ENCODE measurements around the gene SMIM35.

DNA sequence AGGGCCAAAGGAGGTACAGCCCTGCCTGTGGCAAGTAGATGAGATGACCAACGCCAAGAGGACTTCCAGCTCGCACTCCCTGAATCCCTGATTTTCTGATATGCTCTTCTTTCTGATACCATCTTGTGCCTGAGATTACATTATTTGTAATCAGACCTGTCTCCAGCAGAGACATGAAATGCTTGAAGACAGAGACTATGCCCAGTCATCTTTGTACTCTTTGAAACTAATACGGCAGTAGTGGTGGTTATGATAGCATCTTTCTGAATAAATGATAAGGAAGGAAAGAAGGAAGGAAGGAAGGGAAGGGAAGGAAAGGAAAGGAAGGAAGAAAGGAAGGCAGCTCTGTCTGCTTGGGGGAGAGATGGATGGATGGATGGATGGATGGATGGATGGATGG, 72.7 kb downstream of the SMIM35 start:
- TF ChIP-seq POLR2A (IDR thresholded peaks at IDR 0.05; ENCODE audit: low read length) = no peak
- TF ChIP-seq GATA1 (IDR thresholded peaks at IDR 0.05; ENCODE audit: low read depth, low read length) = no peak

Data from erythroblast (primary cell).